Neuronal stem cell (in vitro differentiated cells): ENCODE results near the gene MED8.

ENCODE experiments used
- DNase-seq: peaks from one replicate; pipeline ENCODE4 v3.0.0-alpha.2; 2013; ENCODE audit warnings: low spot score
- H2AFZ ChIP-seq: one replicate; pipeline ENCODE4 v1.6.1; 2013; ENCODE audit warnings: mild to moderate bottlenecking, low read length, inconsistent platforms
- H2AK5ac ChIP-seq: 2 replicates; pipeline ENCODE4 v1.6.1; 2013; ENCODE audit warnings: low read depth, mild to moderate bottlenecking, inconsistent platforms, low read length, moderate library complexity, mixed read lengths
- H2BK120ac ChIP-seq: 2 replicates; pipeline ENCODE4 v1.6.1; 2013; ENCODE audit warnings: low read depth, mild to moderate bottlenecking, inconsistent platforms, low read length, moderate library complexity, mixed read lengths
- H2BK12ac ChIP-seq: one replicate; pipeline ENCODE4 v1.6.1; 2013; ENCODE audit warnings: low read length, inconsistent platforms
- H2BK15ac ChIP-seq: 2 replicates; pipeline ENCODE4 v1.6.1; 2013; ENCODE audit warnings: mild to moderate bottlenecking, low read length, inconsistent platforms, mixed read lengths
- H2BK5ac ChIP-seq: one replicate; pipeline ENCODE4 v1.6.1; 2013; ENCODE audit warnings: inconsistent platforms, mild to moderate bottlenecking, low read length, moderate library complexity
- H3K14ac ChIP-seq: one replicate; pipeline ENCODE4 v1.6.1; 2013; ENCODE audit warnings: low read length, inconsistent platforms
- H3K18ac ChIP-seq: 2 replicates; pipeline ENCODE4 v1.6.1; 2013; ENCODE audit warnings: low read length, inconsistent platforms
- H3K23ac ChIP-seq: 2 replicates; pipeline ENCODE4 v1.6.1; 2013; ENCODE audit warnings: low read depth, mild to moderate bottlenecking, mixed read lengths, low read length, inconsistent platforms; ENCODE audit not compliant: poor library complexity
- H3K27ac ChIP-seq: replicated peaks from 3 replicates; pipeline ENCODE4 v1.5.1; 2013; ENCODE audit warnings: low read length, inconsistent platforms
- H3K27me3 ChIP-seq, 3 experiments: 2 replicates each; pipeline ENCODE4 v1.6.1; 2013; ENCODE audit warnings: low read length in 3 of 3, mild to moderate bottlenecking in 2 of 3, inconsistent platforms in 1 of 3, low read depth in 1 of 3, mixed read lengths in 1 of 3, moderate library complexity in 1 of 3; ENCODE audit not compliant: control insufficient read depth in 3 of 3, insufficient read depth in 3 of 3
- H3K36me3 ChIP-seq, 2 donors: replicated peaks in 1 of 2; 2 replicates each; pipeline ENCODE4 v1.6.1; 2013; ENCODE audit warnings: low read length in 2 of 2; ENCODE audit not compliant: control insufficient read depth in 2 of 2, insufficient read depth in 2 of 2
- H3K4ac ChIP-seq: 2 replicates; pipeline ENCODE4 v1.6.1; 2013; ENCODE audit warnings: inconsistent platforms, mild to moderate bottlenecking, low read length, moderate library complexity
- H3K4me1 ChIP-seq, 2 donors: 1 replicate in 1 of 2; 2 replicates in 1 of 2; pipeline ENCODE4 v1.6.1; 2013; ENCODE audit warnings: low read length in 2 of 2, low read depth in 1 of 2; ENCODE audit not compliant: control insufficient read depth in 2 of 2, insufficient read depth in 1 of 2
- H3K4me2 ChIP-seq: one replicate; pipeline ENCODE4 v1.6.1; 2013; ENCODE audit warnings: mild to moderate bottlenecking, low read length, inconsistent platforms; ENCODE audit not compliant: insufficient read depth, poor library complexity, severe bottlenecking
- H3K4me3 ChIP-seq, 2 donors: 2 replicates each; pipeline ENCODE4 v1.5.1; 2013; ENCODE audit warnings: low read length in 2 of 2, mild to moderate bottlenecking in 2 of 2, inconsistent platforms in 1 of 2, moderate library complexity in 1 of 2
- H3K79me1 ChIP-seq: one replicate; pipeline ENCODE4 v1.6.1; 2013; ENCODE audit warnings: low read depth, mild to moderate bottlenecking, inconsistent platforms, low read length, moderate library complexity
- H3K9ac ChIP-seq: one replicate; pipeline ENCODE4 v1.6.1; 2013; ENCODE audit warnings: mild to moderate bottlenecking, low read depth, low read length, inconsistent platforms; ENCODE audit not compliant: poor library complexity
- H3K9me3 ChIP-seq, 2 donors: replicated peaks in 1 of 2; 2 replicates each; pipeline versions ENCODE3 to v1.6.1; 2013; ENCODE audit warnings: low read length in 2 of 2, mild to moderate bottlenecking in 2 of 2, inconsistent platforms in 1 of 2, low read depth in 1 of 2, mixed read lengths in 1 of 2, moderate library complexity in 1 of 2; ENCODE audit not compliant: control insufficient read depth in 2 of 2, insufficient read depth in 1 of 2
- H4K8ac ChIP-seq: one replicate; pipeline ENCODE4 v1.6.1; 2013; ENCODE audit warnings: low read depth, mild to moderate bottlenecking, inconsistent platforms, low read length, moderate library complexity
- H4K91ac ChIP-seq: one replicate; pipeline ENCODE4 v1.6.1; 2013; ENCODE audit warnings: low read length, low read depth, mild to moderate bottlenecking, inconsistent platforms; ENCODE audit not compliant: poor library complexity
- WGBS, 2 donors: extraction: QIAGEN DNeasy Blood & Tissue Kit; methylation state at CpG; one replicate each; pipeline ENCODE4 v1.1.7; 2013; ENCODE audit warnings: missing lambda C conversion rate in 2 of 2, mixed read lengths in 1 of 2; ENCODE audit not compliant: insufficient read length in 2 of 2, insufficient replicate concordance in 1 of 2; ENCODE audit errors: extremely low coverage in 2 of 2; 5-methylcytosine and 5-hydroxymethylcytosine counted together

MED8 gene

DNA sequence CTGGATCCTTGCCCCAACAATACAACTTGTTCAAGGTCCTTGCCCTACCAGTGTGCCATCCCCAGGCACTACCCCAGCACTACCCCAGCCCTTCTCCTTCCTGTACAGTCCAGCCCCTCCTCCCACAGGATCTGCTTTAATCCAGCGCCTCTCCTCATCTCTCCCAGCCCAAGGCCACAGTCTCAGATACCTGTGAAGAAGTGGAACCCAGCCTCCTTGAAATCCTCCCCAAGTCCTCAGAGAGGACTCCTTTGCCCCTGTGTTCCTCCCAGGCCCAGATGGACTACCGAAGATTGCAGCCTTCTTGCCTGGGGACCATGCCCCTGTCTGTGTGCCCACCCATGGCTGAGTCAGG lies 37.3 kb downstream of the MED8 start:
- peaks cover 9 to 10% of the 10 kb centered on the region in 2 donors for H3K4me1 ChIP-seq
- WGBS, 2 donors = no CpG with 5 or more reads among the region's 2 CpGs

DNA sequence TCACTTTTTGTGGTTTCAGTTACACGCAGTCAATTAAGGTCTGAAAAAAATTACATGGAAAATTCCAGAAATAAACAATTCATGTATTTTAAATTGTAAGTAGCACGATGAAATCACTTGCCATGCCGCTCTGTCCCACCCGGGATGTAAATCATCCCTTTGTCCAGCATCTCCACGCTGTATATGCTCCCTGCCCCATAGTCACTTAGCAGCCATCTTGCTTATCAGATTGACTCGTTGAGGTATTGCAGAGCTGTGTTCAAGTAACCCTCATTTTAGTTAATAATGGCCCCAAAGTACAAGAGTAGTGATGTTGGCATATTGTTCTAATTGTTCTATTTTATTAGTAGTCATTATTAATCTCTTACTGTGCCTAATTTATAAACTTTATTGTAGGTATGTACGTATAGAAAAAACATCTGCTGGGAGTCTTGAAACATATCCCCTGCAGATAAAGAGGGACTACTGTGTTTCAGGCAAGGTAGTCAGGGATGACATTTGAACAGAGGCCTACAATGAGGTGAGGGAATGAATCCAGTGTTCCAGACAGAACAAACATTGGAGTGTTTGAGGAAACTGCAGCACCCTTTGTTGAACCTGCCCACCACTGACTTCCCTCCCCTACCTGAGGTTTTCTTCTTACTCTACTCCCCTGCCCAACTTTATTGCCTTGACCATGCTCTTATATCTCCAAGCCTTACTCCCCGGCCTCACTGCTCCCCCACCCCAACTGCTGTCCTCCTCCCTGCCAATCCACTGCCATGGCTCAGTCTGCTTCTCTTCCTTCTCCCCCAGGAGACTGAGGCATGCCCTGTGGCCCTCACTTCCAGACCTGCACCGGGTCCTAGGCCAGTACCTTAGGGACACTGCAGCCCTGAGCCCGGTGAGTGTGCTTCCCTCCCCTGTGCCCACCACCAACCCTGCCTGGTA lies 37.9 kb downstream of the MED8 start:
- Histone ChIP-seq H2BK5ac (no peak overlapping the region), H3K27me3 (peaks cover 0 to 40% (median 0%) of the 10 kb centered on the region in 3 experiments), H2AFZ (no peak overlapping the region), H2AK5ac (peak overlapping the region; percentile 24), H3K4ac (no peak overlapping the region), H3K4me2 (no peak overlapping the region), H3K79me1 (no peaks in the 10 kb centered on the region), H3K27ac (no peak overlapping the region), H3K4me3 (no peak overlapping the region), H2BK12ac (peak overlapping the region; percentile 98), H3K4me1 (peaks cover 9 to 11% of the 10 kb centered on the region in 2 donors), H3K36me3 (no peaks in the 10 kb centered on the region), H4K91ac (peak overlapping the region; percentile 65), H4K8ac (no peak overlapping the region), H3K9ac (peak overlapping the region; percentile 61), H3K14ac (no peak overlapping the region), H3K23ac (peak overlapping the region; percentile 77), H3K9me3 (no peaks in the 10 kb centered on the region), H2BK15ac (peak overlapping the region; percentile 5), H2BK120ac (peak overlapping the region; percentile 10), H3K18ac (peak overlapping the region; percentile 55)
- no peak for DNase-seq
- no CpG with 5 or more reads among the region's 10 CpGs for WGBS, 2 donors

More for the DNA sequence above, 37.3 kb downstream of the MED8 start:
- H2BK5ac ChIP-seq = no peak overlapping the region
- no peak overlapping the region for H2AFZ ChIP-seq
- H3K27ac ChIP-seq = no peak overlapping the region
- no peak overlapping the region for H3K4me2 ChIP-seq
- peaks cover 0 to 34% (median 0%) of the 10 kb centered on the region in 3 experiments for H3K27me3 ChIP-seq
- H3K9me3 ChIP-seq = no peaks in the 10 kb centered on the region
- peak overlapping the region; percentile 98 for H2BK12ac ChIP-seq
- DNase-seq = no peak
- no peak overlapping the region for H3K14ac ChIP-seq
- H3K4ac ChIP-seq = no peak overlapping the region
- no peak overlapping the region for H4K91ac ChIP-seq
- peak overlapping the region; percentile 77 for H3K23ac ChIP-seq
- H4K8ac ChIP-seq = no peak overlapping the region
- no peak overlapping the region for H3K4me3 ChIP-seq
- peak overlapping the region; percentile 5 for H2BK15ac ChIP-seq
- peak overlapping the region; percentile 24 for H2AK5ac ChIP-seq
- peak overlapping the region; percentile 10 for H2BK120ac ChIP-seq
- H3K18ac ChIP-seq = no peak overlapping the region
- H3K36me3 ChIP-seq = no peaks in the 10 kb centered on the region
- H3K9ac ChIP-seq = peak overlapping the region; percentile 61
- no peaks in the 10 kb centered on the region for H3K79me1 ChIP-seq

DNA sequence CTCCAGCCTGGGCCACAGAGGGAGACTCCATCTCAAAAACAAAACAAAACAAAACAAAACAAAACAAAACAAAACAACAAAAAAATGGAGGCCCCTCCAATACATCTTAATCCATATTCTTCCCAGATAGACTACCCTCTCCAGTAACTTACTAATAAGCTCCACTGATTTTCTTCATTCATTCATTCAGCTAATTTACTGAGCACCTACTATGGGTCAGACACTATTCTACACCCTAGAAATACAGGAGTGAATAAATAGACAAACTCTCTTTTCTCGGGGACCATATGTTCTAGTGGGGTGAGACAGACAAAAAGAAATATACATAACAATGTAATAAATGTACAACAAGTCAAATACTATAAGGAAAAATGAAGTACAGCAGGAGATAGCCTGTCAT lies 38.6 kb downstream of the MED8 start:
- H3K4ac ChIP-seq = no peak overlapping the region
- H3K4me2 ChIP-seq = no peak overlapping the region
- H3K9ac ChIP-seq = no peak overlapping the region
- no peaks in the 10 kb centered on the region for H3K36me3 ChIP-seq
- H3K18ac ChIP-seq = no peak overlapping the region
- H2BK5ac ChIP-seq = no peak overlapping the region
- H3K27ac ChIP-seq = no peak overlapping the region
- no peak overlapping the region for H3K14ac ChIP-seq
- WGBS, 2 donors = no CpG with 5 or more reads among the region's 1 CpG
- H3K79me1 ChIP-seq = no peaks in the 10 kb centered on the region
- H2BK12ac ChIP-seq = no peak overlapping the region
- no peak overlapping the region for H4K91ac ChIP-seq
- H3K4me3 ChIP-seq = no peak overlapping the region
- no peak overlapping the region for H4K8ac ChIP-seq
- H3K9me3 ChIP-seq = no peaks in the 10 kb centered on the region
- DNase-seq = no peak
- H3K23ac ChIP-seq = no peak overlapping the region
- no peak overlapping the region for H2BK15ac ChIP-seq
- H2BK120ac ChIP-seq = no peak overlapping the region
- H2AK5ac ChIP-seq = no peak overlapping the region
- H3K27me3 ChIP-seq = peaks cover 0 to 48% (median 0%) of the 10 kb centered on the region in 3 experiments
- peaks cover 9 to 16% of the 10 kb centered on the region in 2 donors for H3K4me1 ChIP-seq
- no peak overlapping the region for H2AFZ ChIP-seq

DNA sequence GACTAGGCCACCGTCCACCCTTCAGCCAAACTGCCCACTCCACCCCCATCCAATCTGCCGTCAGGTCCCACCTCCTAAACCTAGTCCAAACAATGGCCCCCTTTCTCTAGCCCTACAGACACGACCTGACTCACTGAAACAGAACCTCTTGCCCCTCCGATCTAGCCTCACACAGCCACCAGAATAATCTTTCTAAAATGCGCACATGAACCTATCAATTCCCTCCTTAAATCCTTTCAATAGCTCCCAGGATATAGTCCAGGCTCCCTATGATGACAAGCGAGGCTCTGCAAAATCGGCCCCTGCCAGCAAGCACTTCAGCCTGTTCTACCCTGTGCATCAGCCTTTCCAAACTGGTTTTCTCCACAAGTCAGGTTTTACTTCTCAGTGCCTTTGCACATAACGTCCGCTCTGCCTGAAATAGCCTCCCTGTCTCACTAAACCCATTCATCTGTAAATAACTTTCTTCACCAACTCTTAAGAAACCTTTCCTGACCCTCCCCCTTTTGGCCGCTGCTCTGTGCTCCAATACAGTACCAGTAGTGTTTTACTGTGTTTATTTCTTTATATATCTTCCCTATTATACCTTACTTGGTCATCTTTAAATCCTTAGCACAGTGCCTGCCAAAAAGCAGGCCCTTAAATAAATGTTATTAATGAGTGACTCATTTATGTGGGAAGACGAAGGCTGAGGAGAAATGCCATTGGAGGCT lies 39.9 kb downstream of the MED8 start:
- H3K4me1 ChIP-seq = peaks cover 9 to 16% of the 10 kb centered on the region in 2 donors
- peaks cover 0 to 56% (median 0%) of the 10 kb centered on the region in 3 experiments for H3K27me3 ChIP-seq
- no peaks in the 10 kb centered on the region for H3K9me3 ChIP-seq
- H3K9ac ChIP-seq = no peak overlapping the region
- H2BK120ac ChIP-seq = no peak overlapping the region
- DNase-seq = no peak
- peak overlapping the region; percentile 92 for H3K23ac ChIP-seq
- peak overlapping the region; percentile 97 for H3K27ac ChIP-seq
- H3K4ac ChIP-seq = no peak overlapping the region
- H4K91ac ChIP-seq = no peak overlapping the region
- H3K4me3 ChIP-seq = peak overlapping the region; percentile 44 to 78
- H2BK15ac ChIP-seq = no peak overlapping the region
- H4K8ac ChIP-seq = no peak overlapping the region
- H3K14ac ChIP-seq = no peak overlapping the region
- H3K36me3 ChIP-seq = no peaks in the 10 kb centered on the region
- no peaks in the 10 kb centered on the region for H3K79me1 ChIP-seq
- peak overlapping the region; percentile 65 for H2AK5ac ChIP-seq
- peak overlapping the region; percentile 97 for H2AFZ ChIP-seq
- peak overlapping the region; percentile 95 for H3K4me2 ChIP-seq
- peak overlapping the region; percentile 2 for H3K18ac ChIP-seq
- no peak overlapping the region for H2BK5ac ChIP-seq
- H2BK12ac ChIP-seq = no peak overlapping the region
- no CpG with 5 or more reads among the region's 11 CpGs for WGBS, 2 donors
